MG63 (cell line): ENCODE measurements around the gene ABLIM2. TPM values are rescaled to one million over a fixed set of nuclear protein-coding genes. Genes with fewer than 3 reads are reported as not detected.

Experiments
- DNase-seq: peaks from one replicate; pipeline ENCODE4 v3.0.0-alpha.2; 2020
- H3K27me3 ChIP-seq: fragments of 250-450 bp; sonication (Bioruptor Pico); 2 replicates; pipeline ENCODE4 v1.5.1; 2020; ENCODE audit warnings: mild to moderate bottlenecking, moderate library complexity
- H3K36me3 ChIP-seq: fragments of 250-450 bp; sonication (Bioruptor Pico); 2 replicates; pipeline ENCODE4 v1.5.1; 2020; ENCODE audit warnings: mild to moderate bottlenecking, moderate library complexity
- H3K4me3 ChIP-seq: fragments of 250-450 bp; sonication (Bioruptor Pico); 2 replicates; pipeline ENCODE4 v1.5.1; 2020; ENCODE audit warnings: mild to moderate bottlenecking, moderate library complexity
- H3K9me3 ChIP-seq: fragments of 250-450 bp; sonication (Bioruptor Pico); 2 replicates; pipeline ENCODE4 v1.5.1; 2020; ENCODE audit warnings: mild to moderate bottlenecking, moderate library complexity
- total RNA-seq: library from RNA; depleted of rRNA; stranded (reverse); fragments of >200 nt; shearing (Covaris generic); gene quantifications from 2 replicates; pipeline ENCODE4 v1.2.3, GENCODE V29; 2014; ENCODE audit warnings: low replicate concordance

The ABLIM2 gene
- total RNA-seq, 1 experiment from 2014 or later: 1.1 TPM

DNA sequence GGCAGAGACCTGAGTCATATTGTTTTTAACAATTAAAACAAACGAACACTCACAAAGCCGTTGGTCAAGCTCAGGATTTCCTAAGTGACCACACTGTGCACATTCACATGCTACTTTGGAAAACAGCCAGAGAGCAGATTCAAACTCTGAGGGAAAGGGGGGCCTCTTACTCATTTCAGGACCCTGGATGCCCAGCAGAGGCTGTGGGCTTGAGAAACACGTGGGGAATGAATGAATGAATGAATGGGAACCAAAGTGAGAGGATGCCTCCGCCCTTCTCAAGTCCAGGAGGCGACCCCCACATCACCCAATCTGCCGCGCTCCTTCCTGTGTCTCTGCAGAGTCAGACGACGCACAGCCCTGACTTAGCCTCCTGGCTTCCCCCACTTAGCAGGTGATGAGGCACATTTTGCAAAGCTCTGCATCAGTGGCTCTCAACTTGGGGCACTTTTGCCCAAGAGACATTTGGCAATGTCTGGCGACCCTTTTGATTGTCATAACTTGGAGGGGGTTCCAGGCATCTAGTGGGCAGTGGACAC is 76.0 kb downstream of the ABLIM2 start:
- no peaks in the 10 kb centered on the region for H3K9me3 ChIP-seq
- no peak overlapping the region for H3K4me3 ChIP-seq
- no peak for DNase-seq
- no peaks in the 10 kb centered on the region for H3K27me3 ChIP-seq
- H3K36me3 ChIP-seq: no peaks in the 10 kb centered on the region

DNA sequence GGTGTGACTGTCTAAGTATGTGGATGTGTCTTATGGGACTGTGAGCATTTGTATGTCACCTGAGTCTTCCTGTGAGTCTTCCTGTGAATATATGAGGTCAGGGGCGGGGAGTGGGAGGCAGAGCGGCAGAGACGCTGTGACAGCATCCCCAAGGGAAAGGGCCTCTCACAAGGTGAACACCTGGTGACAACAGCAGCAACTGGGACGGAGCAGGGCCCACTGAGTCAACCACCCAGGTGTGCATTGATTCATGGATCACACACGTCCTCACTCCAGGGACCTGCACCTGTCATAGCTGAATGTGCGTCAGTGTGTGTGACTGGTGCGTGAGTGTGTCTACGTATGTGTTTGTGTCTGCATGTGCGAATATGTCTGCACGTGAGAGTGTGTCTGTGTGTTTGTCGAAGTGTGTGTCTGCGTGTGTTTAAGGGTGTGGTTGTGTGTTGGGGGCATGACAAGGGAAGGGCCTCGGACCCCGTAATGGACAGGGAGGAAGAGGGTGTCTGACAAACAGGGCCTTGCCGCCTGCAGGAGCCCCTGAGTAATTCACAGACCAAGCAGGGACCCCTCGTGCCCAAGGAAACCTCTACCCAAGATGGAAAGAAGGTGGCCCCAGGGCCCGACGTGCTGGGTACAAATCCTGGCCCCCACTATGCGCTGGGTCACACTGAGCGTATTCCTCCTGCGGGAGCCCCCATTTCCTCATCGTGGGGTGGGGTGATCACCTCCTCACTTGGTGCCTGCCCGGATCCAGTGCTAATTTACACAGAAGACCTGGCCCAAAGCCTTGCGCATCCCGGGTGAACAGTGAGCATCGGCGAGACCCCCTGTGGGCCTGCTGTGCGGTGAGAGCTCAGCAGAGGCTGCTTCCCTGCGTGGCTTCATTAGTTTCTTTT is 76.7 kb downstream of the ABLIM2 start:
- Histone ChIP-seq H3K36me3 (no peaks in the 10 kb centered on the region), H3K9me3 (no peaks in the 10 kb centered on the region), H3K4me3 (no peak overlapping the region), H3K27me3 (no peaks in the 10 kb centered on the region)
- no peak for DNase-seq

DNA sequence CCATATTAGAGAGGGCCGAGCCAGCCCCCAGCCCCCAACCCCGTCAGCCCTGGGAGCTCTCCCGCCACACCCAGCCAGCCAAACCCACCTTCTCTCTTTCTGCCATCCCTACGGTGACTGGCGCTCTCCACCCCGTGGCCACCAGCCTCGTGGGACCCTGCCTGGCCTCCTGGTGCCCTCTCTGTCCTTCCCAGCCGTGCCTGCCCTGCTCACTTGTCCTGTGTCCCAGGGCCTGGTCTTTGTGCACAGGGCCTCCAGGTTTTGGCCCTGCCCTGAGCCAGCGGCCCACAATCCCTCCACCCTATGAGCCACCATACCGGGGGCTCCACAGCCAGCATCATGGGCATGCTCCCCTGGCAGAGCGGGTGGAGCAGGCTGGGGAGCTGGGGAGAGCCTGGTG is 77.4 kb downstream of the ABLIM2 start:
- no peaks in the 10 kb centered on the region for H3K9me3 ChIP-seq
- no peak for DNase-seq

DNA sequence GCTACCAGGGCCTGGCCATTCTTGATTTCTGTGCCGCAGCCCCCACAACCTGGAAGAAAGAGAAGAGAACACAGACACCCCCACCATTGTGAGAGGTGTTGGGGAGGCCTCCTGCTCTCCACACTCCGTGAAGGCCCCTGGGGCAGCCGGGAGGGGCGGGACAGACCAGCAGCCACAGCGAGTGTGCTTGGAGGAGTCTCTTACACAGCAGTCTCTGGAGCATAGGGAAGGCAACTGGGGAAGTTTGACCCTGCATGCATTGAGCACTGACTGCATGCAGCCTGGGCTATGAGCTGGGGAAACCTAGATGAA is 77.9 kb downstream of the ABLIM2 start:
- Histone ChIP-seq H3K9me3 (no peaks in the 10 kb centered on the region), H3K36me3 (no peaks in the 10 kb centered on the region), H3K4me3 (no peak overlapping the region), H3K27me3 (no peaks in the 10 kb centered on the region)
- no peak for DNase-seq

More for the DNA sequence above, 77.4 kb downstream of the ABLIM2 start:
- Histone ChIP-seq H3K27me3 (no peaks in the 10 kb centered on the region), H3K36me3 (no peaks in the 10 kb centered on the region), H3K4me3 (no peak overlapping the region)

DNA sequence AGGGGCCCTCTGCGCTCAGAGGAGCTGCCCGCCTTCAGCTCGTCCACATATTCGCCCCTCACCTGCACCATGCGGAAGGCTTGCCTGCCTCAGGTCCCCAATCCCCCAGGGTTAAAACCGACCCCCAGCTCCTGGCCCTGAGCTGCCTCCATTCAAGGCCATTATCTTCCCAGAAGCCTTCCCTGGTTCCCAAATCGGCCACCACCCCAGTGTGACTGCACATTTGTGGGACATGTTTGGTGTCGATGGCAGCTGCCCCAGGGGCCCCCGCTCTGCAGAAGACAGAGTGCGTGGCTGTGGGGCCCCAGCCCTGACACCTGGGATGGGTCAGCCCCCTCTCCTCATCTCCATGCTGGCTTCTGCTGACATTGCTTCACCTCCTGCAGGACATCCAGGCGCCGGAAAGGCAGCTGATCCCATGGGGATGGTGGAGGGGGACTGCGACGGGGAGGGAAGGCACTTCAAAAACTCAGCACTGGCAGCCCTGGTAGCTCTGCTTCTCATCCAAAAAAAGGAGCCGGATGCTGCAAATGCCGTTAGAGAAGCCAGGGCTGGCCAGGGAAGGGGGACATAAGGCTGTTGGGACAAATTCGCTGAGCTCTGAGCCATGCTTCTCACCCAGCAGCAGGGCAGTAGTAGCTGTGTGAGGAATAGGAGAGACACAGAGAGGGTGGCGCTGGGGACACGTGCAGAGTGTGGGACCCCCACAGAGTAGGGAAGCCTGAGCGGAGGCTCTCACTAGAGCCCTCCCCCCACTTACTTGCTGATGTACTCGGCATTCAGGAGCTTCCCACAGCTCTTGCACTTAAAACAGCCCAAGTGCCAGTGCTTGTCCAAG is 78.5 kb downstream of the ABLIM2 start:
- H3K4me3 ChIP-seq: no peak overlapping the region
- H3K27me3 ChIP-seq: no peaks in the 10 kb centered on the region

DNA sequence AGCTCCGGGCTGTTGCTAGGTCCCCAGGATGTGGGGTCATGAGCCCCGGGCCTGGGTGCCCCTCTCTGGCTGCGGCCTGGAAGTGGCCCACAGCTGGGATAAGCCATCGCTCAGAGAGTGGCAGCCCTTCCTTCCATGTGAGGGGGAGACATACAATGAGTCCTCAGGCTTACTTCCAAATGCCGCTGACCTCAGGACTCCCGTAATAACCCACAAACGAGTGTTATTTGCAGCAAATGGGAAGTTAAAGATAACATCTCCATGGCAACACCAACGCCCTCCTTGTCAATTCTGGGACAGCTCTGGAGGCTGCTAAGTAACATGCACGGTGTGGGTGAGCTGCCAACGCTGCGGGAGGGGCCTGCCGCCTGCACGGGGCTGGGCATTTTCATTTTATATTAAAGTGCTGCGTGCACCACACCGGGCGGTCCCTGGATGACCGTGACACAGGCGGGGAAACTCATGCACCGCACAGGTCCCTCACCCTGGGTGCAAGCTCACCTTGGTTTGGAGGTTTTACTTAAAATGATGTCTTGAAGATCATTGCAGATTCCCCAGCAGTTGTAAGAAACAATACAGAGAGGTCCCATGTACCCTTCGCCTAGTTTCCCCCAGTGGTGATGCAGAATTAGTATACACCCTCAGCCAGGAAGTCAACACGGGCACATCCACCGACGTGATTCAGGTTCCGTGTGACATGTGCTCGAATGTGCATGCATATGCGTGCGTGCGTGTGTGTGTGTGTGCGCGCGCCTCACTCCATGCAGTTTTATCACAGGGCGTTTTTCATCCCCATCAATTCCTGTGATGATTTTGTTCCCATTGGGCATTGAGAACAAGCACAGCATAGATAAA is 79.4 kb downstream of the ABLIM2 start:
- no peaks in the 10 kb centered on the region for H3K9me3 ChIP-seq
- no peak for DNase-seq
- H3K36me3 ChIP-seq: no peaks in the 10 kb centered on the region
- no peaks in the 10 kb centered on the region for H3K27me3 ChIP-seq
- no peak overlapping the region for H3K4me3 ChIP-seq

More for the DNA sequence above, 78.5 kb downstream of the ABLIM2 start:
- no peak for DNase-seq
- Histone ChIP-seq H3K9me3 (no peaks in the 10 kb centered on the region), H3K36me3 (no peaks in the 10 kb centered on the region)

DNA sequence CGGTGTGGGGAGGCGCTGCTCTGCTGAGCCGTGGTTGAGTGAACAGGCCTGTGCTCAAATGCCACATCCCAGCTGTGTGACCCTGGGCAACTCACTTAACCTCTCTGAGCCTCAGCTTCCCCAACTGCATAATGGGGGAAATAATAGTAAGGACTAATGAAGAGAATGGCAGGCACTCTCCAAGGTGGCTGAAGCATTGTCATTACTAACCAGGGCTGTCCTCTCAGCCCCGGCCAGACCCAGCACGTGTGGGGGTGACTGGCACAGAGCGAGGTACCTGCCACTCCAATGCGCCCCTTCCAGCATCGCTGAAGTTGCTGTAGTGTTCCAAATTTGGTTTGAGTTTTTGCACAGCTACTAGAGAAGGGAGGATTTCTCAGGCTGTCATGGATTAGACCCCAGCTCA is 80.0 kb downstream of the ABLIM2 start:
- Histone ChIP-seq H3K9me3 (no peaks in the 10 kb centered on the region), H3K27me3 (no peaks in the 10 kb centered on the region), H3K4me3 (no peak overlapping the region), H3K36me3 (no peaks in the 10 kb centered on the region)
- DNase-seq: no peak

DNA sequence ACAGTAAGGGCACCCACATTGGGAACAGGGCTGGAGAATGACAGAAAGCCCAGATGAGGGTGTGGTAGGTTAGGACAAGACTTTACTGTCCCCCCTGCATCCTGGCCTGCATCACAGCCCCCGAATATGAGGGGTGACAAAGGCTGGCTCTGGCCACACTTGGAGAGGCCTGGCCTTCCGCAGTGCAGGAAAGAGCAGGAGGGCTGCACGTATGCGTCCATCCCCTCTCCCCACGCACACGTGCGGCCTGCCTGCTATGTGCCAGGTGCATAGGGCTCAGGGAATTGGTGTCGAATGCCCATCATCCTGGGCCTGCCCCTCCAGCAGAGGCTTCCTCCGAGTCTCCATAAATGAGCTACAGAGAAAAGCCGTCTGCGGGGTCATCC is 80.5 kb downstream of the ABLIM2 start:
- Histone ChIP-seq H3K36me3 (no peaks in the 10 kb centered on the region), H3K9me3 (no peaks in the 10 kb centered on the region), H3K27me3 (no peaks in the 10 kb centered on the region), H3K4me3 (no peak overlapping the region)
- no peak for DNase-seq

DNA sequence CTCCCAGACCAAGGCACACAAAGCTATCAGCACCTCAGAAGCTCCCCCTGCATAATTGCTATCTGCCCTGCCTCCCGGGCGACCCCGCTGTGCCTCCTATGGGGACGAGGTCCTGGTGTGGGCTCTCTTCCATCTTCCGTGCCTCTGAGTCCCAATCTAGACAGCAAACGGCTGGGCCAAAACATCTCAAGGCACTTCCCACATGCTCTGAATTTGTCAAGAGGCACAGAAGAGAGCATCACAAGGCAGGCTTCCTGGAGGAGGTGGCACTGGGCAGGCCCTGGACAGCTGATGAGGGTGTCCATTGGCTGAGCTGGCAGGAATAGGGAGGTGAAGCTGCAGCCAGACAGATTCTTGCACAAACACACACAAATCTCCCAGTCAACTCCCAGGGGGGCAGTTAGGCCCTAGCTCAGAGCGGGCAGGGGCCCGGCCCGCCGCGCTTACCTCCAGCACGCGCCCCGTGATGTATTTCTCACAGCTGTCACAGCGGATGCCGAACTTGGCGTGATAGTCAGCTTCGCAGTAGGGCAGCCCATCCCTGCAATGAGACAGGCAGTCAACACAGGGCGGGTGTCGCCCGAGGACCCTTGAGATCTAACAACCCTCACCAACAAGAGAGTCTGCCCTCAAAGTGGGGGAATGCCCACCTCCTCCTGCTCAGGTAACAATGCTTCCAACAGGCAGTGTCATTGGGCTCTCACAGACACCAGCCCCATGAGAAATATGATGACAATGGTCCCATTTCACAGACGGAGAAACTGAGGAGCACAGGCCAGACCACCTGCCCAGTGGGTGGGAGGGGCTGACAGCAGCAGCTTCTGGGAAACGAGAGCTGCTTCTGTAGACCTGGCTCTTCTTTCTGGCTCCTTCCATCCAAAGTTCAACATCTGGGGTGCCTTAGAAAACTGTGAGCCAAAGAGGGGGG is 81.2 kb downstream of the ABLIM2 start:
- Histone ChIP-seq H3K27me3 (no peaks in the 10 kb centered on the region), H3K36me3 (no peaks in the 10 kb centered on the region), H3K9me3 (no peaks in the 10 kb centered on the region), H3K4me3 (no peak overlapping the region)
- DNase-seq: no peak

DNA sequence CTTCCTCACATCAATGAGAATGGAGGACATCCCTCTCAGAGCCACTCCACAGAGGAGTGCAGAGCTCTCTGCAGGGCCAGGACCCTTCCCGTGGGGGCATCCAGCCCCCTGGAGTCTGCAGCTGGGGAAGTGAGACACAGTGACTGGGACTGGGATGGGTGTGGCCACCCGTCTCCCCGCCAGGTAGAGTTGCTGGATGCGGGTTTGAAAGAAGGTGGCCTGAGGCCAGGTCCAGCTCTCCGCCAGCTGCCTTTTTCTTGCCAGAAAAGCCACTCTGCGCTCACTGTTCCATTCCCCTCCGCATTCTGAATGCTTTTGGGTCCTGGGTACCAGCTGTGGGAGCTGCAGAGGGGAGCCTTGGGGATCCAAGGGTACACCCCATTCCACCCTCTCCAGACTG is 82.6 kb downstream of the ABLIM2 start:
- no peak overlapping the region for H3K4me3 ChIP-seq
- no peaks in the 10 kb centered on the region for H3K36me3 ChIP-seq
- no peaks in the 10 kb centered on the region for H3K9me3 ChIP-seq
- no peaks in the 10 kb centered on the region for H3K27me3 ChIP-seq
- DNase-seq: no peak

DNA sequence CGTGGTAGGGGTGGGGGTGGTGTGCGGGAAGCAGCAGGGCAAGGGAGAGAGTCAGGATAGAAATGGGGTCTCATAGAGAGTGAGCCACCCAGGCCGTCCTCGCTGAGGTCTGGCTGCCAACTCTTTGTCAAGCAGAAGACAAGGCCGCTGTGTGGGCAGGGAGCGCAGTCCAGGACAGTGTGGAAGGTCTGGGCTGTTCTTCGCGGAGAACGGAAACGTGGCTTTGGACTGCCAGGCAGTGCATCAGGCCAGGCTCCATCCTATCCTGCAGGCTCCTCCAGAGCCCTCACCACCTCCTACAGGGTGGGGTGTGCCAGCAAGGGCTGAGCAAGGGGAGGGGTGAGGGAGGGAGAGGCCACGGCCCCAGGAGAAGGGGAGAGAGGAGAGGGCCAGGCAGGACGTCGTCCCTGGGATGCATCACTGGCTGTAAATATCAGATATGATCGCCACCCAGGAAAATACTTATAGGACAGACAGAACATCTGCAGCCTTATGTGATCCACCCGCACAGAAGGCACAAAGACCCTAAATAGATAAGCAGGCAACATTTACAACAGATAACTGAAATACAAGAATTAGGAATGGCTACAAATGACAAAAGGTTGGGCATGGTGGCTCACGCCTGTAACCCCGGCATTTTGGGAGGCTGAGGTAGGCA is 85.3 kb downstream of the ABLIM2 start:
- no peak for DNase-seq
- Histone ChIP-seq H3K4me3 (no peak overlapping the region), H3K27me3 (no peaks in the 10 kb centered on the region), H3K36me3 (no peaks in the 10 kb centered on the region), H3K9me3 (no peaks in the 10 kb centered on the region)

DNA sequence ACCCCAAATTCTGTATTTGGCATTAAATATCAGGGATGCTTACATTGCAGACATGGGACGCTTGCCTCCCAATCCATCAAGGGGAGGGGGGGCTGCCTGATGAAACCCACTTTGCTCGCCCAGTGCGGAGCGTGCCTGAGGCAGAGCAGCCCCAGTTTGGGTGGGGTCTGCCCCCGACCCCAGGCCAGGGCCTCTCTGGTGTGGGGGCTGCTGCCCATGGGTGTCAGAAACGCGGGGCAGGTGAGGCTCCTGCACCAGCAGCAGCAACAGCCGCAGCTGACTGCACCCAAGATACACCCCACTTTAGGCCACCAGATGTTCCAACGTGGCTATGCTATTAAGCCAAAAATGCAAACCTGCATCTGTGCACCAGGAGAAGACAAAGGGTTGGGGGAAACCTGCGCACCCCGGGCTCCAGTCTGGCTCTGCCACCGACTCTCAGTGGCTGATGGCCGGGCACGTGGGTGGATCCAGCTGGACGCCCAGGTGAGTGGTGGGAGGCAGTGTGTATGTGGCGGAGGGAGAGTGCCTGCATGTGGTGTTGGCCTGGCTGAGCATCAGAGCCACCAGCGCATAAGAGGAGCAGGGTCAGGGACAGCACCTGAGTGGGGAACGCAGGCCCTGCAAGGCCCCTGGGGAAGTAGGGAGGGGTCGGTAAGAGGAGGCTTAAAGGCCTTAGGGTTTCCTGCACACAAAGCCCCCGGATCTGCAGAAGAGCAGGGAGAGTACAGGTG is 86.2 kb downstream of the ABLIM2 start:
- Histone ChIP-seq H3K9me3 (no peaks in the 10 kb centered on the region), H3K4me3 (no peak overlapping the region), H3K27me3 (no peaks in the 10 kb centered on the region), H3K36me3 (no peaks in the 10 kb centered on the region)
- DNase-seq: no peak

DNA sequence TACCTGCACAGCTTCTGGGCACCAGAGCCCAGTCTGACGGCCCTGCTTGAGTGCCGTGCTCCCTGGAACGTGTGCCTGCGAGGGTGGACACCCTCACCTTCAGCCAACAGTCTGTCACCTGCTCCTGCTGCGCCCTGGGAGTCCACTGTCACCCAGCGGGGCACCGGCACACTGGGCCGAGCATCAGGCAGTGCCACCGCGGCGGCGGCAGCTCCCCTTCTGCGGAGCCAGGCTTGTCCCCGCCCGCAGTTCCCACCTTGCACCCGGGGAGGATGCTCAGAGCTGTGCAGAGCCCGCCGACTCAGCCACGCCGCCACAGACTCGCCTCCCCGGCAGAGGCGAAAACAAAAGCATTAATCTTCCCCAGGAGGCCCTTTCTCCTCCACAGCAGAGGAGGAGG is 86.8 kb downstream of the ABLIM2 start:
- no peaks in the 10 kb centered on the region for H3K36me3 ChIP-seq
- H3K9me3 ChIP-seq: no peaks in the 10 kb centered on the region
- H3K27me3 ChIP-seq: no peaks in the 10 kb centered on the region
- no peak overlapping the region for H3K4me3 ChIP-seq
- DNase-seq: no peak

DNA sequence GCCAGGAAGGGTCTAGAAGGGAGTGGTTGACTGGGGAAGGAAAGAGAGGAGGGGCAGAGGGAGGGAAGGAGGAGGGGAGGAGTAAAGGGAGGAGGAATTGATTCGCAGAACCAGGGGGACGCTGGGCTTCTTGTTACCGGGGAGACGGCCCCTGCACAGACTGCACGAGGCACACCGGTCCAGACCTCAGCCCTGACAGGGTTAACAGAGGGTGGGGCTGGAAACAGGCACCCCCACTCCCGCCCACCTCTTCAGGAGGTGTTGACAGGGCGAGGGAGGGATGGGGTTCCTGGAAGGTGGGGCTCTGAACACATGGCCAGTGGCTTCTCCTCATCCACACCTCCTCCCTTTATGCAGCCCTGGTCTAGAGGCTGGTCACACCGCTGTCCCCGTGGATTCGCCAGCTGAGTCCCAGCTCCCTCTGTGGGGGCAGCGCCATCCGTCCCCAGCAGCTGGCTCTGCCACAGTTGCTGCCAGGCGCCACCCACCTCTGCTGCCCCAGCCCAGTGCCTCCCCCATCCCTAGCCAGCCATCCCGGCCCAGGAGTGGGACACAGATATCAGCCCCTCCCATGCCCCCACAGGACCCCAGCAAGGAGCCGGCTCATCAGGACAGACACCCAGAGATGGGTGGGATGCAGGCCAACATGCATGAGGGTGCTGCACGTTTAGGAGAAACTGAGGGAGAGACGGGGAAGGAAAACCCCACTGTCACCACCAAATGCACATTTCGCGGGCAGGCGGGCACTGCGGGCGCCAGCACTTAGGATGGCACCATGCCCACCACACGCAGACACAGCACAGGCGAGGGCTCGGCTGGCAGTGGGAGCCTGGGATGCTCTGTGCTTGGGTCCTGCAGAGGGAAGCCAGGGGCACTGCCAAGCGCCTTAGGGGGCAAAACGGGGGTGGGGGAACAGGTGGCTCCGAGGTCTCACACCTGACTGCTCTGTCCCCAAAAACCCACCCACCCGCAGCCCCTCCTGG is 87.6 kb downstream of the ABLIM2 start:
- Histone ChIP-seq H3K4me3 (no peak overlapping the region), H3K27me3 (no peaks in the 10 kb centered on the region), H3K36me3 (no peaks in the 10 kb centered on the region), H3K9me3 (no peaks in the 10 kb centered on the region)
- DNase-seq: no peak
